ENCODE measurements around the gene PELI2.
A peak's percentile ranks its signal among the peaks of the same experiment; 100 is the strongest.

Gene PELI2

DNA sequence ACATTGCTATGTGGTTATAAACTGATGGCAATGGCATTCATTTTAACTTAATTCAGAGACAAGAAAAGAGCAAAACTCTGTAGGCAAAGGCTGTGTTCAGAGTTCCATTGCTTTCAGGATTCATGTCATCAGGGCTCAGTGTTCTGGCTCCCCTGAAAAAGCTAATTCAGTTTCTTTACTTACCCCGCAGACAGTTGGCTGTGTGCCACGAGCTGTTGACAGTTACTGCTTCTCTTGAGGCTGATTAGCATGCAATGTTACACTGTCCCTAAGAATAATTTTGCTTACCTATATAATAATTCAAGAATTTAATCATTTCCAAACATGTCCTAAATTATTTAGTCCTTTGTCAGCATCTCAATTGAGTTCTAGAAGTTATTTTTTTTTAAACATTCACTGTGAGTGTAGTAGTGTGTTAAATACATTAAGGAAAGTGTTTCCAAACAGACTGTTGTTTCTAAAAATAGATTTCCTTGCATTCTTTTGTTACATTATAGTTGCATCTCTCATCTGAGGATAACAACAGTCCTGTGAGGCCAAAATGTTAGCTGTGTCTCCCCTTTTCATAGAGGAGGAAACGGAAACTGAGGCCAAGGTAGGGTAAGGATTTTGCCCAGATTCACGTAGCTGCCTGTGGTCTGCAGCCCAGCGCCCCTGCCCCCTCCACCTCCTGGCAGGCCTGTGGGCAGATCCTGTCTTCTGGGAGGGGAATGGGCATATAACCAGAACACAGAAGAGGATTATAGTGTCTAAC lies 98.6 kb downstream of the PELI2 start:
- in situ Hi-C loops (cut with MboI; ENCODE audit: low pct_unique_long_range_greater_than_20kb, low sequenced_read_pairs) = no loop called here
- peak; percentile 27 for DNase-seq

- in situ Hi-C loops (cut with MboI; ENCODE audit: low pct_unique_long_range_greater_than_20kb, low sequenced_read_pairs) = no loop called here
- no peak for DNase-seq
These were observed 99.3 kb downstream of the PELI2 start for GRCh38 chr14:56217380-56218045.

DNA sequence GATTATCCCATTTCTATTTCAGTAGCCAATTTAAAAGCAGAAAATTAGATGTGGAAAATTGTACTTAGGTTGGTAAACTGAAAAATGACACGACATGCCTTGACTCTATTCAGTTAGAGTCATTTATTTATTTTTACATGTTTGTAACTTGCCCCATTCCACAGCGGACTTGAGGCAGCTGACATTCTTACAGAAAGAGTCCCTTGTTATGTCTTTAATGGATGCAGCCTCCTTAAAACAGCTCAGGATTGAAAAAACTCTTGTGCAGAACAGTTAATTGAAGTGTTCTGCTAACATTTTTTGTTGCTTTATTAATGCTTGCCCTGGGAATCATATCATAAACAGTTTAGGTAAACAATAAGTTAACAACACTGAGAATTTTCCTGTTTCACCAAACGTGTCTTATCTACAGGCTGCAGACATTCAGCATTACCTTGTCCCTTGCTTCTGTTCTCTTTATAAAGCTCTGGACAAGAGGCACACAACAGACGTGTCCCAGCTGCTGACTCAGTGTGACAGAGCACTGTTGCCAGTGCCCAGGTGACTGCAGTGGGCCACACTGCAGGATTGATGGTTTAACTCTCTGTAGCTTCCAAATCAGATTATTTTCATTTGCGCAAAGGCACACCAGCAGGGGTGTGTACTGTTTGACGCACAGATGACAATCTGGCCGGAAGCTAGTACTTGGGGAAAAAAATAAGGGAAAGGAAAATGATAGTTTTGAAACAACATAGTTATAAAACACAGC lies 101.6 kb downstream of the PELI2 start:
- DNase-seq = no peak
- in situ Hi-C loops (cut with MboI; ENCODE audit: low pct_unique_long_range_greater_than_20kb, low sequenced_read_pairs) = no loop called here

DNA sequence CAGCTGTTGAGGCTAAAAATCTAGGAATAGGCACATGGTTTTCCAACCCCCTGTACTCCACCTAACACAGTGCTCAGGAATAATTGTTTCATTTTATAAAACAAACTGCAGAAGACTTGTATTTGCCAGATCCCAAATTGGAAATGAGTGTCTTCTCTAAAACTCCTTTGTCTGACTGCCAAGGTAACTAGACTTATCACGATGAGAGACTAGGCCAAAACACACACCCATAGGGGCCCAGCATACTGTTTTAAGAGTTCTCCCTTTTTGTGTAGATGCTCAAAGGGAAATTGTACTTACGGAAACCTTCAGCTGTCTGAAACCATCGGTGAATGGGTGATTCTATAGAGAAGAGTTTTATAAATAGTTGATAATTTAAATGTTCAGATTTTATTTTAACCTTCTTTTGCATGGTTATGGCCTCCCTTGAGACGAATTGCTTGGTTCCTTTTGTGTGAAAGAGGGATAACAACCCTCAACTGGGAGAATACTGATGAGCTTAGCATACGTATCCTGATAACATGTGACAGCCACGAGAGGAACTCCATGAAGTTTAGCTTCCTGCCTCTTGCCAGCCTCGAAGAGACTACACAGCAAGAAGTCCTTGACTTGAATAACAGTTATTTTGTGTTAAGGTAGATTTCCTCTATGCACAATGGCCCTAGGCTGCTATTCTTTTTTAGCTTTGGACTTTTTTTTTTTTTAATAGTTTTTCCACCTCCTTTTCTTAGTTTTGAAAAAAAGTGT lies 103.3 kb downstream of the PELI2 start:
- DNase-seq = no peak
- in situ Hi-C loops (cut with MboI; ENCODE audit: low pct_unique_long_range_greater_than_20kb, low sequenced_read_pairs) = no loop called here

GRCh38 chr14:56224229-56224628 lies 106.0 kb downstream of the PELI2 start:
- no peak for DNase-seq
- in situ Hi-C loops (cut with MboI; ENCODE audit: low pct_unique_long_range_greater_than_20kb, low sequenced_read_pairs) = no loop called here

DNA sequence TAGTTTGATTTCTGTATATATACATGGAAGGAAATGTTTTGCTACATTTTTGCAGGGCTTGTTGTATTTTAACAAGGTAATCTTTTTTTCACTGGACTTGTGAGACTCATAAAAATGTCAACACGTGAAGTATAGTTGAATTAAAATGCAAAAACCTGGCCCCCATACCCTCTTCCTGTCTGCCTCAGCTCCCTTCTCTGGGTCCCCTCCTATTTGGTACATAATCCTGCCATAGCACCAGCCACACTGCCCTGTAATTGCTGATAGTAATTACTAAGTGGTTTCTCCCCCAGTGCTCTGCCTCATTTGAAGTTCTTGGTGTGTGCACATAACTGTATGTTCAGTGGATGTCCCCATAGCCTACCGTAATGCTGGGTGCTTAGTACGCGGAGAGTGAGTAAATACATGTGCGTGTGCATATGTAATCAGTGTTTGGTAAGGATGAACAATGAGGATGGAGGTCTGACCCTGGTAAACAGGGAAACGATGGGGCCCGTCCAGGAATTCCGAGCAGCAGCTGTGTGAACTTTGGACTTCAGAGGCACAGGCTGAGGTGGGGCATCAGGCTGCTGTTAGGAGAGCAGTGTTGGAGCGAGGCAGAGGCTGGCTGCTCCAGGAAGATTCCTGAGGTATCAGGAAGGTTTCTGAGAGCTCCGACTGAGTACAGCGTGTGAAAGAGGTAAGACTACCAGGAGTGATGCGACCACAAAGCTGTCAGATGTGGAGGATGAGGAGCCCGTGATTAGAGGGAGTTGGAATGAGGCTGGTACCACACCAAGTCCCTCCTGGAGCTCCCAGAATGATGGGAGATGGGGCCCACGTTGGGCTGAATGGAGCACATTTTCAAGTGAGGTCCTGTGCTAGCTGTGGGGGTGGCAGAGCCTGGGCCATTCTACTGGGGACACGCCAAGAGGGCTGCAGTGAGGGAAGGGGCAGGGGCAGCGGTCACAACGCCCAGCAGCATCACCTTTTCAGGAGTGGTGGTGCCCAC lies 106.8 kb downstream of the PELI2 start:
- DNase-seq = no peak
- in situ Hi-C loops (cut with MboI; ENCODE audit: low pct_unique_long_range_greater_than_20kb, low sequenced_read_pairs) = no loop called here

GRCh38 chr14:56235388-56235787 lies 117.2 kb downstream of the PELI2 start:
- in situ Hi-C loops (cut with MboI; ENCODE audit: low pct_unique_long_range_greater_than_20kb, low sequenced_read_pairs) = no loop called here
- no peak for DNase-seq

DNA sequence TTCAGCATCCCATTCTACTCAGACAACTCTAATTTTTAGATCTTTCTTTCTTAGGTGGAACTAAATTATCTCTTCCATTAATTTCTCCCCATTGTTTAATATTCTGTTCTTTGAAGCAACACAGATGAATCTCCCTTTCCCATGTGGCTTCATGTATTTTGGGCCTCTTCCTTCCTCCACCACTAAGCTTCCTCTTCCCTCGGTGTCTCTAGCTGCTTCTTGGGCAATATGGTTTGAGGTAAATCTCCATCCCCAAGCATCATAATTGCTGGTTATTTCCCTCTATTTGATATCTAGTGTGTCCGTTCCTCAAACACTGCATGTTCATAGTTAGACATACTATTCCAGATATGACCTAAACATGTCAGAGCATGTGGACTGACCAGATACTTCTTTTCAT lies 119.2 kb downstream of the PELI2 start:
- DNase-seq = peak; percentile 28
- in situ Hi-C loops (cut with MboI; ENCODE audit: low pct_unique_long_range_greater_than_20kb, low sequenced_read_pairs) = no loop called here

- DNase-seq = no peak
- in situ Hi-C loops (cut with MboI; ENCODE audit: low pct_unique_long_range_greater_than_20kb, low sequenced_read_pairs) = no loop called here
These were observed 123.2 kb downstream of the PELI2 start for GRCh38 chr14:56241461-56241860.

DNA sequence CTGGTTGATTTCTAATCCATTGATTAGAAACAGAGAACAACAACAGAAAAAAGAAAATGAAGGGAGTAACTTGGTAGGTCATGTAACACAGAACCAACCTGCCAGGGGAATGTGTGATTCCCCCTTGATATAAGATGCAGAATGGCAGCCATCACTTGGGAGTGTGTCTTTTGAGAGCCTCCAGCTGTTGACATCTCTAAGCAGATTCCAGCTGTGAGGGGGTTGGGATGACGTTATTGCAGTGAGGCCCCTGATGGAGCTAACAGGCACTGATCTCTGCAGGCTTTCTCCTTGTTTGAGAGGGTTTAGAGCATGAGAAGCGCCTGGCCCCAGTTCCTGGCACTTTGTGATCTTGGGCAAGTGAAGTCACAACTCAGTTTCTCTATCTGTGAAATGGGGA lies 124.9 kb downstream of the PELI2 start:
- no peak for DNase-seq
- in situ Hi-C loops (cut with MboI; ENCODE audit: low pct_unique_long_range_greater_than_20kb, low sequenced_read_pairs) = no loop called here

- DNase-seq = peak; percentile 42
- in situ Hi-C loops (cut with MboI; ENCODE audit: low pct_unique_long_range_greater_than_20kb, low sequenced_read_pairs) = no loop called here
These were observed 126.1 kb downstream of the PELI2 start for GRCh38 chr14:56244138-56244789.

- peak; percentile 14 for DNase-seq
These were observed 129.4 kb downstream of the PELI2 start for GRCh38 chr14:56247495-56248200.

GRCh38 chr14:56248442-56248841 lies 130.2 kb downstream of the PELI2 start:
- no peak for DNase-seq
- in situ Hi-C loops (cut with MboI; ENCODE audit: low pct_unique_long_range_greater_than_20kb, low sequenced_read_pairs) = no loop called here

More at GRCh38 chr14:56247495-56248200, 129.4 kb downstream of the PELI2 start:
- in situ Hi-C loops (cut with MboI; ENCODE audit: low pct_unique_long_range_greater_than_20kb, low sequenced_read_pairs) = no loop called here

- no peak for DNase-seq
- in situ Hi-C loops (cut with MboI; ENCODE audit: low pct_unique_long_range_greater_than_20kb, low sequenced_read_pairs) = no loop called here
These were observed 142.8 kb downstream of the PELI2 start for GRCh38 chr14:56261046-56261445.

DNA sequence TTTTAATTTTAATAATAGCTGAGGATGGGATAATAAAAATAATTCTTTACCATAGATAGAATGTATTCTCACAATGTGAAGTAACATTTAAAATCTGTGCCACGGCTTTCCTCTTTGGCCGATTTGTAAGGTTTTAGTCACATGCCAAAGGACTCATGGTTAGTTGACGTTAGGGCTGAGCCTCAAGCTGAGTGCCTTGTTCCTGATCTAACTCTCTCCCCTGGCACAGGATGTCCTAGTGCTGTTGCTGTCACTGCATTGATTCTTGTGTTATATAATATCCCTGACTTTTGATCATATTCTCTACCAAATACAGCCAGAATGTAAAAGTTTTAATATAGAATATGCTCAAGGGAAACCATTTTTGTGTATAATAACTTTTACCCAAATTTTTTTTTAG lies 144.3 kb downstream of the PELI2 start:
- in situ Hi-C loops (cut with MboI; ENCODE audit: low pct_unique_long_range_greater_than_20kb, low sequenced_read_pairs) = no loop called here
- no peak for DNase-seq

DNA sequence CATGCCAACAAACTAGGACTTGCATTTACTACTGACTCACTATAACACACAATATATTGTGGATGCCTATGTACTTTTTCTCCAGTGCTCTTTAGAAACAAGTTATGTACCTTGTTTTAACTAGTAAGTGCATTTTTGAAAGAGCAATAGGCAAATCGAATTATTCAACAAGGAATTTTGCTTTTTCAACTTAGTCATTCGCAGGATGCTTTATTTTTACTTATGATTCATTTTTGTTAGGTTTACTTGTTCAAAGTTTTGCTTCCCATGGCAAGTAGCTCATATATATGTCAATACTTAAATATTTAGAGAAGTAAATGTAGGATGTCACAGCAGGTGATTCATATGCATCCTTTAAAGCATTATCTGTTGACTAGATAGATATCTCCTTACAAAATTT lies 149.8 kb downstream of the PELI2 start:
- in situ Hi-C loops (cut with MboI; ENCODE audit: low pct_unique_long_range_greater_than_20kb, low sequenced_read_pairs) = no loop called here
- no peak for DNase-seq

GRCh38 chr14:56268673-56269072 lies 150.5 kb downstream of the PELI2 start:
- no peak for DNase-seq
- in situ Hi-C loops (cut with MboI; ENCODE audit: low pct_unique_long_range_greater_than_20kb, low sequenced_read_pairs) = no loop called here

Measured in KBM-7 (cell line).